Measurements from ENCODE around the gene RASA2. TPM values are rescaled to one million over a fixed set of nuclear protein-coding genes. Genes with fewer than 3 reads are reported as not detected.

The RASA2 gene
- total and polyA plus RNA-seq, 2 of the 4 experiments (the other 2 are of a cell fraction): 6.1 to 14.0 TPM

DNA sequence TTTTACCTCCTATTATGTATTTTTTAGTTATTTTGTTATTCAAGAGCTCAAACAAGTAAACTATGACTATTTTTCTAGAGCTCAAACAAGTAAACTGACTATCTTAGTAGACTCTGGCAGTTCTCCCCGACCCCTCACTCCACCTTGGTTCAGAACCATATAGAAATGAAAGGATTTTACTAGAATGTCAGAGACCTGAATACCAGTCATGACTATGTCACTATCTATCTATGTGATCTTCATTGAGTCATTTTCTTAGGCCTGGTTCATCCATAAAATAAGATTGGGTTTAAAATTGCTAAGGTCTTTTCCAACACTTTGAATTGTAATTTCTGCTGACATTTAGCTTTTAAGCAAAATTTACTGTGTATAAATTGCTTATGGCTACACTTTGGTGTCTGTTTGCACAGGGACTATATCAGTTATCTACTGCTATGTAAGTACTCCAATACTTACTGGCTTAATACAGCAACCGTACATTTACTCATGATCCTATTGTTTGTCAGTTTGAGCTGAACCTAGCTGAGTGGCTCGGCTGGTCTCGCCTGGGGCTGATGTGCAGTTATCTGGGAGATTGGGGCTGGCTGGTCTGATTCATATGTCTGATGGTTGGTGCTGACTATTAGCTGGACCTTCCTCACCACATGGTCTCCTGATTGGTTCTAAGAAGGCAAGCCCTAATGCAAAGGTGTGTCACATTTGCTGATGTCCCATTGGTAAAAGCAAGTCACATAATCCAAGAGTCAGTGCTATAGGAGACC, 37.0 kb downstream of the RASA2 start:
- Histone ChIP-seq H3K56ac (ENCODE audit: extremely low read depth, insufficient read depth, low read length) (no peak overlapping the region), H3K4ac (ENCODE audit: low read depth, low read length) (no peak overlapping the region), H2AK5ac (ENCODE audit: low read depth, low read length) (no peak overlapping the region; the same call in 1 of the 2 replicates), H4K5ac (ENCODE audit: low read depth, low read length) (0 out of 2 replicates have a peak overlapping the region, but pooled peaks have one; percentile 36), H2BK15ac (ENCODE audit: low read depth, low read length) (no peak overlapping the region), H2AFZ (replicated peaks; ENCODE audit: low read length, poor library complexity) (no peak overlapping the region), H3K23ac (ENCODE audit: low read depth, low read length) (no peak overlapping the region; the same call in 1 of the 2 replicates), H3K36me3 (ENCODE audit: control insufficient read depth, insufficient read depth, low read length) (peaks cover 14% of the 10 kb centered on the region), H3K9me1 (ENCODE audit: insufficient read depth, low read length) (peaks cover 5% of the 10 kb centered on the region), H3K14ac (replicated peaks; ENCODE audit: low read depth, low read length) (0 out of 2 replicates have a peak overlapping the region, but pooled peaks have one; percentile 30), H3K4me3 (ENCODE audit: insufficient read depth, low read depth, low read length) (no peak overlapping the region), H4K20me1 (ENCODE audit: insufficient read depth, low read length) (no peaks in the 10 kb centered on the region), H3K18ac (ENCODE audit: low read depth, low read length) (no peak overlapping the region), H4K91ac (ENCODE audit: insufficient read depth, low read depth, low read length) (no peak overlapping the region), H2BK120ac (ENCODE audit: low read depth, low read length) (no peak overlapping the region), H2BK5ac (ENCODE audit: low read depth, low read length, poor library complexity, severe bottlenecking) (no peak overlapping the region), H3K9me3 (ENCODE audit: control insufficient read depth, insufficient read depth, low read length) (no peaks in the 10 kb centered on the region), H3K27ac (ENCODE audit: insufficient read depth, low read length) (no peak overlapping the region), H2AK9ac (replicated peaks; ENCODE audit: low read depth, low read length, poor library complexity) (no peak overlapping the region), H3K27me3 (ENCODE audit: control insufficient read depth, insufficient read depth, low read length) (no peaks in the 10 kb centered on the region), H3K4me2 (ENCODE audit: low read depth, low read length) (no peak overlapping the region), H4K8ac (ENCODE audit: low read depth in 2 of 2, low read length in 2 of 2) (no peak overlapping the region), H3K4me1 (ENCODE audit: control insufficient read depth, insufficient read depth, low read length) (peaks cover 3% of the 10 kb centered on the region; the same call in 1 of the 2 replicates), H2BK20ac (ENCODE audit: low read depth, low read length) (no peak overlapping the region; the same call in 1 of the 2 replicates), H3K9ac (ENCODE audit: low read depth, low read length) (no peak overlapping the region), H3K79me1 (ENCODE audit: low read depth in 1 of 2, low read length in 2 of 2) (peaks cover 39 to 49% of the 10 kb centered on the region in 2 experiments)
- intact Hi-C loops (cut with micrococcal nuclease): no loop called here
- in situ Hi-C loops (cut with MboI; ENCODE audit: low sequenced_read_pairs): no loop called here
- ATAC-seq (ENCODE audit: low read depth) (peak; percentile 60; the same call in 1 of the 2 replicates), DNase-seq (peak; percentile 16)
- dilution Hi-C loops (cut with HindIII; ENCODE audit: low sequenced_read_pairs, unreplicated experiment): no loop called here
- POLR2A ChIA-PET (ENCODE audit: unreplicated experiment): no interaction called here
- no CpG with 5 or more reads among the region's 4 CpGs for WGBS, 2 experiments (ENCODE audit: extremely low coverage in 2 of 2, insufficient read length in 1 of 2)
- BruUV-seq (replicated peaks): no TSS peak
- TF ChIP-seq RCOR1 (IDR thresholded peaks at IDR 0.05; ENCODE audit: insufficient replicate concordance, low read length) (no peak), MAFK (IDR thresholded peaks at IDR 0.05; ENCODE audit: low read depth, low read length) (peak; percentile 64)
- CTCF ChIA-PET: interaction anchor here (1.2 kb wide), 1 partner anchor 9 kb away, joined by 4 read pairs; no protein-coding TSS in a partner anchor
